Activated naive CD4-positive, alpha-beta T cell treated with anti-CD3 and anti-CD28 coated beads, Interleukin-2, amount 50 U/mL, for 24 hours (primary cell): Measurements from ENCODE around the gene CADPS2.

Experiments
- H3K27ac Mint-ChIP-seq: one replicate; pipeline ENCODE4 v1.8.0; 2021; ENCODE audit warnings: mild to moderate bottlenecking, mixed read lengths
- H3K27me3 Mint-ChIP-seq: one replicate; pipeline ENCODE4 v1.8.0; 2021; ENCODE audit warnings: mixed read lengths
- H3K36me3 Mint-ChIP-seq: one replicate; pipeline ENCODE4 v1.8.0; 2021; ENCODE audit warnings: mixed read lengths
- H3K4me1 Mint-ChIP-seq: one replicate; pipeline ENCODE4 v1.8.0; 2021; ENCODE audit warnings: mixed read lengths
- H3K4me3 Mint-ChIP-seq: one replicate; pipeline ENCODE4 v1.8.0; 2021; ENCODE audit warnings: mild to moderate bottlenecking, mixed read lengths
- H3K9me3 Mint-ChIP-seq: one replicate; pipeline ENCODE4 v1.8.0; 2021; ENCODE audit warnings: mixed read lengths

CADPS2 gene

DNA sequence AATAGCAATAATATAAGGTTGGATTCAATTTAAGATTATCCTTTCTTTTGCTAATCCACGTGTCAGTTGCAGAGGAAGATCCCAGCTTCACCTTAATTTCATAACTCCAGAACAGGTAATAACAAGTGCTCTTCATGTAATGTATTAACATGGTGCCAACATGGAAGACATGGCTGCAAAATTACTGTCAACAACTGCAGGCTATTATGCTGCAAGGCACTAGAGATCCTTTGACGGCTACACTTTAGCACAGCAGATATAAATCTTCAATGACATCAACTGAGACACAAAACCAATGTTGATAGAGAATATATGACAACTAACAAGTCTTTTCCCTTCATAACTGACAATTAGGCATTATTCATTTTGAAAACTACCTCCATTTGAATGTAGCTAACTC is 283.5 kb downstream of the CADPS2 start:
- no peaks in the 10 kb centered on the region for H3K36me3 Mint-ChIP-seq
- H3K27me3 Mint-ChIP-seq = no peaks in the 10 kb centered on the region
- no peaks in the 10 kb centered on the region for H3K4me1 Mint-ChIP-seq
- H3K27ac Mint-ChIP-seq = no peak overlapping the region
- H3K9me3 Mint-ChIP-seq = no peaks in the 10 kb centered on the region
- no peak overlapping the region for H3K4me3 Mint-ChIP-seq

- H3K27ac Mint-ChIP-seq = no peak overlapping the region
- H3K4me1 Mint-ChIP-seq = no peaks in the 10 kb centered on the region
Measured at GRCh38 chr7:122600630-122601029, 285.6 kb downstream of the CADPS2 start.

GRCh38 chr7:122600042-122600441 is 286.2 kb downstream of the CADPS2 start:
- no peak overlapping the region for H3K4me3 Mint-ChIP-seq
- H3K27ac Mint-ChIP-seq = no peak overlapping the region
- H3K27me3 Mint-ChIP-seq = no peaks in the 10 kb centered on the region
- H3K4me1 Mint-ChIP-seq = no peaks in the 10 kb centered on the region
- H3K9me3 Mint-ChIP-seq = peaks cover 3% of the 10 kb centered on the region
- no peaks in the 10 kb centered on the region for H3K36me3 Mint-ChIP-seq

More at GRCh38 chr7:122600630-122601029, 285.6 kb downstream of the CADPS2 start:
- no peak overlapping the region for H3K4me3 Mint-ChIP-seq
- peaks cover 3% of the 10 kb centered on the region for H3K9me3 Mint-ChIP-seq
- H3K27me3 Mint-ChIP-seq = no peaks in the 10 kb centered on the region
- H3K36me3 Mint-ChIP-seq = no peaks in the 10 kb centered on the region

GRCh38 chr7:122597277-122597676 is 289.0 kb downstream of the CADPS2 start:
- Mint-ChIP-seq H3K36me3 (no peaks in the 10 kb centered on the region), H3K27ac (no peak overlapping the region), H3K4me3 (no peak overlapping the region), H3K9me3 (peaks cover 3% of the 10 kb centered on the region), H3K27me3 (no peaks in the 10 kb centered on the region), H3K4me1 (no peaks in the 10 kb centered on the region)

DNA sequence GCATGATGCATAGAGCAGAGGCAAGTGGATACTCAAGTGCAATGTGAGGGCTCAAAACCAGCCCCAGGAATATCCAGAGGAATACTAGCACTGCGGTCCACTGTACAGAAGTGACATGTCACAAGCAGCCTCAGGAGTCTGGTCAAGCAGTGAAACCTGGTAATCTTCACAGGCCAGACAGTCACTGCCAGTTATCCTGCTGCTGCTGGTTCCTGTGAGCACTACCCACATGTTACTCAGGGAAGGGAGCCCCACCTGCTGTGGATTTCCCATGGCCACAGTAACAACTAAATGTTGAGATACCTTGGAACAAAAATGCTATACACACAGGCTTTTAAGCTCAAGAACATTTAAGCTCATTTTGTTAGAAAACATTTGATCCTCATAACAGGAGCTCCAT is 290.4 kb downstream of the CADPS2 start:
- no peaks in the 10 kb centered on the region for H3K27me3 Mint-ChIP-seq
- no peaks in the 10 kb centered on the region for H3K4me1 Mint-ChIP-seq
- no peak overlapping the region for H3K4me3 Mint-ChIP-seq
- no peaks in the 10 kb centered on the region for H3K36me3 Mint-ChIP-seq
- H3K27ac Mint-ChIP-seq = no peak overlapping the region
- peaks cover 3% of the 10 kb centered on the region for H3K9me3 Mint-ChIP-seq

DNA sequence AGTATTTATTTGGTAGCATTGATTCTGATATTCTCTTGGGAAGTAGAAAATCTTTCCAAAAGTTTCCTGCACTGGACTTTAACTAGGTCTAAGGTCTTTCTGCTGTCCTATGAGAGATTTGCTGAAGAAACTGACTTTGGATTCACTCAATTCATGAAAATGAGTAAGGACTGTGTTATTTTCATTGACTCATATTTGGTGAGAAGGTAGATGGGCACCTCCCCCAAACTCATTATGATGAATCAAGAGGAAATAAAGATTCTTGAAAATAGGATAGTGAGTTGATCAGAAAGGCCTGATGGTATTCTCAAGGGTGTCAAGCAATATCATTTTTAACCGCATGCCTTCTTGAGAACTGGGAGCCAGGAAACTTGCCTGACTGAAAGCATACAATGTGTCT is 297.6 kb downstream of the CADPS2 start:
- Mint-ChIP-seq H3K27me3 (no peaks in the 10 kb centered on the region), H3K4me3 (no peak overlapping the region), H3K27ac (no peak overlapping the region), H3K4me1 (no peaks in the 10 kb centered on the region), H3K36me3 (no peaks in the 10 kb centered on the region), H3K9me3 (no peaks in the 10 kb centered on the region)

DNA sequence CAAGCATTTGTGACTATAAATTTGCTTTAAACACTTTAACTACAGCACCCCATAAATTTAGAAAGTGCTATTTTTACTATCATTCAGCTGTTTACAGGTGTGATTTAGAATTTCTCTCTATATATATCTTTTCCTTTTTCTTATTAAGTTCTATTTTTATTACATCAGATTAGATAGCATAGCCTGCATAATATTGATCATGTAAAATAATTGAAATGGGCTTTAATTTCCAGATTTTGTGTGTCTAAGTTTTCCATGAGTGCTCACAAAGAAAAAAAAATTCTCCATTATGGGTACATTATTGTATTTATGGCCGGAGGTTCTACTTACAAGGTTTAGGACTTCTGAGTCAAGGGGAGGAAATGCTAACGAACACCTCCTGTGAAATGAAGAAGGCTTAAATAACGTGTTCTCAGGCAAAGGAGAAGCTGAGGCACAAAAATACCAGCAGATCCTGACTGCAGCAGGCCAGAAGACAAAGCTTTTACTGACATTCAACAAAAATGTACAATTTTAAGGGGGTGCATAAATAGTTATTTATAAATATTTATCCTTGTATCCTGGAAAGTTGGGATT is 301.5 kb downstream of the CADPS2 start:
- H3K4me3 Mint-ChIP-seq = no peak overlapping the region
- no peak overlapping the region for H3K27ac Mint-ChIP-seq
- H3K27me3 Mint-ChIP-seq = no peaks in the 10 kb centered on the region
- H3K36me3 Mint-ChIP-seq = no peaks in the 10 kb centered on the region
- no peaks in the 10 kb centered on the region for H3K4me1 Mint-ChIP-seq
- no peaks in the 10 kb centered on the region for H3K9me3 Mint-ChIP-seq

DNA sequence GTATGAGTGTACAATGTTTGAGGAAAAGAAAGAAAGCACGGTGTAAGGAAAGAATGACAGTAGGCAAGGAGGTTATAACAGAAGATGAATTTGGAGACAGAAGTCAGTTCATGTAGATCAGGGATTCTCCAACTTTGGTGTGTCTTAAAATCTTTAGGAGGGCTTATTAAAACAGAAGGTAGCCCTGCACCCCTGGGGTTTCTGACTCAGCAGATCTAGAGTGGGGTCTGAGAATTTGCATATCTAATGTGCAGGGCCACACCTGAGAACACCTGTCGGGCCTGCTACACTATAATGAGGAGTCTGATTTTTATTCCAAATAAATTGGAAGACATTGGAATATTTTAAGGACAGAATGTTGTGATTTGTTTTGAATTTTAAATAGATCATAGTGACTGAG is 307.9 kb downstream of the CADPS2 start:
- Mint-ChIP-seq H3K4me3 (no peak overlapping the region), H3K36me3 (no peaks in the 10 kb centered on the region), H3K27me3 (no peaks in the 10 kb centered on the region), H3K9me3 (no peaks in the 10 kb centered on the region), H3K4me1 (no peaks in the 10 kb centered on the region), H3K27ac (no peak overlapping the region)

DNA sequence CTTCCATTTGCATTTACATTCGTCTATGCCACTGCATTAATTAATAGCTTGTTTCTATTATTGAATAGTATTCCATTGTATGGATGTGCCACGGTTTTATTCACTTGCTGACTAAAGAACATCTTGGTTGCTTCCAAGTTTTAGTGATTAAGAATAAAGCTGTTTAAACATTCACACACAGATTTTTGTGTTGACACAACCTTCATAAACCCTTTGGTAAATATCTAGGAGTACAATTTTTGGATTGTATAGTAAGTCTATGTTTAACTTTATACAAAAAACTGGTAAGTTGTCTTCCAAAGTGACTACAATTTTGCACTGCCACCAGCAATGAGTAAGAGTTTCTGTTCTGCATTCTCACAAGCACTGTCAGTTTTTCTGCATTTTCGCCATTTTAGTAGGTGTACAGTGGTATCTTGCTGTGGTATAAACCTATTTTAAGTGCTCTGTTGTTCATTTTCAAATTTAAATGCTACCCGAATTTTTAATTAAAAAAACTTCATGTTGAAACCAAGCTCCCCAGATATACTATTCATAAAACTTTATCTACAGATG is 308.7 kb downstream of the CADPS2 start:
- H3K4me3 Mint-ChIP-seq = no peak overlapping the region
- H3K27ac Mint-ChIP-seq = no peak overlapping the region
- no peaks in the 10 kb centered on the region for H3K9me3 Mint-ChIP-seq
- no peaks in the 10 kb centered on the region for H3K4me1 Mint-ChIP-seq
- no peaks in the 10 kb centered on the region for H3K36me3 Mint-ChIP-seq
- H3K27me3 Mint-ChIP-seq = no peaks in the 10 kb centered on the region

GRCh38 chr7:122572706-122573105 is 313.6 kb downstream of the CADPS2 start:
- H3K27ac Mint-ChIP-seq = no peak overlapping the region
- no peak overlapping the region for H3K4me3 Mint-ChIP-seq
- H3K36me3 Mint-ChIP-seq = no peaks in the 10 kb centered on the region
- H3K4me1 Mint-ChIP-seq = no peaks in the 10 kb centered on the region
- H3K9me3 Mint-ChIP-seq = no peaks in the 10 kb centered on the region
- H3K27me3 Mint-ChIP-seq = no peaks in the 10 kb centered on the region

DNA sequence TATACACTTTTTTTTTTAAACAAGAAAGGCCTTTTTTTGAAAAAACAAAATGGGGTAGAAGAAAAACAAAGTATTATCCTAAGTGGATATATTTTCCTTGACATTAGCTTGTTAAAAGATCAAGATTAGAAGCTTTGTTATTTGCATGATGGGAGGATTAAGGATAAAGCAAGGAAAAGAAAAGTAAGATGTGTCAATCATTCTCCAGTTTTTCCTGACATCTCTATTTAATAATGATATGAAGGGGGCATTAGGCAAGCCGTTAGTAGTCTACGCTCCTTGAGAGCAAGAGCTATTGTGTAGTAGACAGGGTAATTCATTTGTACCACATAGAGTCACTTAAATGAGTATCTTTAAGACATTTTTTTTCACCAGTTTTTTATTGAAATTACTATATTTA is 324.9 kb downstream of the CADPS2 start:
- Mint-ChIP-seq H3K9me3 (no peaks in the 10 kb centered on the region), H3K27ac (no peak overlapping the region), H3K36me3 (no peaks in the 10 kb centered on the region), H3K4me3 (no peak overlapping the region), H3K27me3 (no peaks in the 10 kb centered on the region), H3K4me1 (no peaks in the 10 kb centered on the region)

DNA sequence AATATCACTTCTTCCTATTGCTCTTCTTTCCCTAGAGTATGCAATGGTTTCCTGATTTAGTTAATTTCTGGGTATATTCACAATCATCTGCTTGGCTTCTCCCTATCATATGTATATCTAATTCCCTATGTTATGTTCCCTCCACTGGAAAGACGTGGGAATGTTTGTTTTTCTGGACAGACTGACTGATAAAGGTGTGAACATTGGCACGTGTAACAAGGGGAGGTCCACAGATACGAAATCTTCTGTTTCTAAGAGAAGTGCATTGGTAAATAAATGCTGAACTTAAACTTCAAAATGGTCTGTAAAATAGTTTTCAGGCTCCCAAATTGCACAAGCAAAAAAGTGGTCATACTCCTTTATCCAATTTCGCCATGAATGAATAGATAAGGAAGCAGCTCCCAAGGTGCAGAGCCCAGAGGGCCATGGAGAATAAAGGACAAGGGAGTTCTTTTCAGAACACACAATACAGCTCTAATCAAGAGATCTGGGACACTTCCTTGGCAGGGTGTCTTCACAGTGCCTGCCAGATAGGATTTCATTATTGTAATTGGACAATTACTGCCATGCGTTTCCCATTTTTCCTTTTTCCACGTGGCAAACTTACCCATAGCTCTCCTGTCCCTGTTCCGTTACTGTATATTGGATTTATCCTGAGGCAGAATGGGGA is 329.3 kb downstream of the CADPS2 start:
- H3K4me1 Mint-ChIP-seq = no peaks in the 10 kb centered on the region
- H3K36me3 Mint-ChIP-seq = no peaks in the 10 kb centered on the region
- H3K27me3 Mint-ChIP-seq = no peaks in the 10 kb centered on the region
- H3K27ac Mint-ChIP-seq = no peak overlapping the region
- H3K4me3 Mint-ChIP-seq = no peak overlapping the region
- no peaks in the 10 kb centered on the region for H3K9me3 Mint-ChIP-seq

DNA sequence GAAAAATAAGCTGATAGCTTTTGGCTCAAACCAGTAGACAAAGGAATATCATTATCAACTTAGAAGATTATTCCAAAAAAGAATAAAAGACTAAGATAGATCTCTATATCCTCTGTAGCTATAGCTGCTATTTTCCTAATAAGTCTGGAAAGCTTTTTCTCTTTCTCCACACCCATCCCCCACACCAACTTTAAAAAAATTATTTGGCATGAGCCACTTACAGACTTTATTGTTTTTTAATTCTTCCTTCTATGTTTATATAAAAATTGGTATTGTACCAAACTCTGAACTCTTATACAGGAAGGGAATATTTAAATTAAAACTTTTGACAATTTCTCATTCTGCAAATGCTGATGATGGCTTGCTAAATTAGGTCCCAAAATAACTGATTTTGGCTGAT is 330.0 kb downstream of the CADPS2 start:
- no peaks in the 10 kb centered on the region for H3K4me1 Mint-ChIP-seq
- no peaks in the 10 kb centered on the region for H3K9me3 Mint-ChIP-seq
- no peaks in the 10 kb centered on the region for H3K27me3 Mint-ChIP-seq
- H3K4me3 Mint-ChIP-seq = no peak overlapping the region
- no peak overlapping the region for H3K27ac Mint-ChIP-seq
- no peaks in the 10 kb centered on the region for H3K36me3 Mint-ChIP-seq

DNA sequence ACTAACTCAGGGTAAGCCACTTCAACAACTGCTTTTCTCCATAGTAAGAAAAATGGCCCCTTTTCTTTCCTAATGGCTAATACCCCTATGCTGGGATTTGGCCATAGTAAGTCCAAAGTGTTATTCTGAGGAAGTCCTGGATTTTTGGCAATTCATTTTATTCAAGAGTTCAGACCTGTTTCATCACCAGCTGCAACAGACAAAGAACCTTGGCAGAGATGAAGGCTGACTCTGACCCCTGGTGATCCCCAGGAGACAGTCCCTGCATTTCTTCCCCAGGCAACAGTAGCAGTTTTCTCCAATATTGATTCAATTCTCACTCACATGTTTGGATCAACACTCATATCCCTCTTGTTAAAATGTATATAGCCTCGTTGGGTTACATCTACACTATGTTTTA is 332.5 kb downstream of the CADPS2 start:
- H3K4me1 Mint-ChIP-seq = no peaks in the 10 kb centered on the region
- no peaks in the 10 kb centered on the region for H3K9me3 Mint-ChIP-seq
- H3K4me3 Mint-ChIP-seq = no peak overlapping the region
- no peaks in the 10 kb centered on the region for H3K27me3 Mint-ChIP-seq
- no peak overlapping the region for H3K27ac Mint-ChIP-seq
- no peaks in the 10 kb centered on the region for H3K36me3 Mint-ChIP-seq

- Mint-ChIP-seq H3K36me3 (no peaks in the 10 kb centered on the region), H3K27me3 (no peaks in the 10 kb centered on the region), H3K9me3 (no peaks in the 10 kb centered on the region), H3K27ac (no peak overlapping the region), H3K4me3 (no peak overlapping the region), H3K4me1 (no peaks in the 10 kb centered on the region)
Measured at GRCh38 chr7:122552769-122553168, 333.5 kb downstream of the CADPS2 start.

GRCh38 chr7:122550545-122550944 is 335.7 kb downstream of the CADPS2 start:
- no peaks in the 10 kb centered on the region for H3K27me3 Mint-ChIP-seq
- no peak overlapping the region for H3K27ac Mint-ChIP-seq
- no peak overlapping the region for H3K4me3 Mint-ChIP-seq
- no peaks in the 10 kb centered on the region for H3K36me3 Mint-ChIP-seq
- H3K9me3 Mint-ChIP-seq = no peaks in the 10 kb centered on the region
- H3K4me1 Mint-ChIP-seq = no peaks in the 10 kb centered on the region

GRCh38 chr7:122549578-122549977 is 336.7 kb downstream of the CADPS2 start:
- no peaks in the 10 kb centered on the region for H3K27me3 Mint-ChIP-seq
- H3K4me3 Mint-ChIP-seq = no peak overlapping the region
- no peaks in the 10 kb centered on the region for H3K36me3 Mint-ChIP-seq
- no peaks in the 10 kb centered on the region for H3K4me1 Mint-ChIP-seq
- H3K27ac Mint-ChIP-seq = no peak overlapping the region
- H3K9me3 Mint-ChIP-seq = no peaks in the 10 kb centered on the region
